KG1 (cell line): Measurements from ENCODE around the gene ADCY7.
"Not testable (repeated sequence)": the region's sequence is repeated elsewhere in the genome, so short reads cannot be mapped to it uniquely, and the experiment has no call there.

Source experiments
- DNase-seq: peaks from one replicate; lab custom pipeline; 2025; lab: John Stamatoyannopoulos, UW

ADCY7 gene

DNA sequence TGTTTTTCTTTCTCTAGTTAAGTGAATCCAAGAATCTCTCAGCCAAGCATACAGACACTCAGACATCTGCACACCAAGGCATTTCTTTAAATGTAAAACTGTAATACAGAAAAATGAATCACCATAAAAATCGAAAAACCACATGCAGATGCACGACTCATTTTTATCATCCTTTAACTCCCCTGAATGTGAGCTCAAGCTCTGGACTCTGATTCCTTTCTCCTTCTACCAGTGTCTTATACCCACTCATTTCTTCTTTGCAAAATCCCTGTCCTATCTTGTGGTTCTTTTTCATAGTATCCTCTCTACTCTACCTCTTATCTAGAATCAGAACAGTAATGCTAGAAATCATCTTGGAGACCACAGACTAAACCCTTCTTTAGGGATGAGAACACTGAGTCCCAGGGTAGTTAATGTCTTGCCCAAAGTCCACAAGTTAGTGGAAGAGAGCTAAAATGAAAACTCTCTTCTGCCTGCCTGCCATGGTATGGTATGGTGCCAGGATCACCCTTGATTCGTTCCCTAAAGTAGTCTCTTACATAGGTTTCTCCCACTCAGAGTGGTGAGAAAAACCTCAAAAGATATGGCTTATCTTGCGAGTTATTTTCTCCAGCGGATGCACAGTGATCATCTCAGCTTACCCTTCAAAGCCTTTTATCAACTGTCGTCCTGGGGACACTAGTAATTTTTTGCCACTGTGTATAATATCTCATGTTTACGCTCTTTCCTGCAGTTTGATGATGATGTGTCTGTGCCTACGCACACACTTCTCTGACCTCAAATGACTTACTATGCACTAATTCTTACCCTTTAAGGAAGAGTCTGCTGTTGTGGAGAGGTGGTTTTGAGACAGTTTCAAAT, 72.2 kb downstream of the ADCY7 start:
- no peak for DNase-seq

GRCh38 chr16:50340578-50340977, 74.2 kb downstream of the ADCY7 start:
- DNase-seq = no peak

DNA sequence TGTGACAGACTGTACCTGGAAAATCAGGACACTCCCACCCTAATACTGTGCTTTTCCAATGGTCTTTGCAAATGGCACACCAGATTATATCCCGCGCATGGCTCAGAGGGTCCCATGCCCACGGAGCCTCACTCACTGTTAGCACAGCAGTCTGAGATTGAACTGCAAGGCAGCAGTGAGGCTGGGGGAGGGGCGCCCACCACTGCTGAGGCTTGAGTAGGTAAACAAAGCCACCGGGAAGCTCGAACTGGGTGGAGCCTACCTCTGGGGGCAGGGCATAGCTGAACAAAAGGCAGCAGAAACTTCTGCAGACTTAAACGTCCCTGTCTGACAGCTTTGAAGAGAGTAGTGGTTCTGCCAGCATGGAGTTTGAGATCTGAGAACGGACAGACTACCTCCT, 77.2 kb downstream of the ADCY7 start:
- DNase-seq = not testable (repeated sequence)

- DNase-seq = not testable (repeated sequence)
Measured at GRCh38 chr16:50345210-50345609, 78.9 kb downstream of the ADCY7 start.

DNA sequence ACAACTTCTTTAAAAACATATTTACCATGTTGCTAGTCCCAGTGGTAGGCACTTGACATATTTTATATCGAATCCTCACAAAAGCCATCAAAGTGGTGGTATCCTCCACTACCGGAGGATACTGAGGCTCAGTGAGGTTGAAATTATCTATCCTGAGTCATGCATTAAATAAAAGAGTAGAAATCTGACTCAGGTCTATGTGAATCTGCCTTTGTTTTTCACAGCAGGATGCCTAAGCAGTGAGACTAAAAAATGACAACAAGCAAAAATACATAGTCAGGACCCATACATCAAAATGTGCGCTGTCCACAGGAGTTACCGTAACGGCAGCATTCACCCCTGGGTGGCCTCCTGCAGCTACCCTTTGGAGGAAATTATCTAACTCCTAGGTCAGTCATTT, 84.8 kb downstream of the ADCY7 start:
- DNase-seq = no peak

GRCh38 chr16:50351952-50352351, 85.6 kb downstream of the ADCY7 start:
- no peak for DNase-seq

DNA sequence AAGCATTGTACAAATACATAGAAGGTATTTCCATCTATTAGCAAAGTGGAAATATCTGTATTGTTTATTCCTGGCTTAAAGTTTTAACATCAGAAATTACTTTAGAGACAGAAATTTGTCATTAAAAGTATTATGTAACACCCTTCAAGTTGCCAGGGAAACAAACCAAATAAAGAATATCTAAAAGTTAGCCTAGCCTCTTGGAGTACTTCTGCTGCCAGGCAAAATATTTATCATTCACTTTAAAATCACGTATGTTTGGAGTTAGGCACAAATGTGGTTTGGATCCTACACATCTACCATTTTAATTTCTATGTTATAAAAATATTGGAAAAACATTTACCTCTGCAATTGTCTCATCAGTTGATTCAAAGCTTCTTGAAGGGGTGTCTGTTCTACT, 87.7 kb downstream of the ADCY7 start:
- DNase-seq = no peak

- no peak for DNase-seq
Measured at GRCh38 chr16:50354629-50355456, 88.5 kb downstream of the ADCY7 start.

DNA sequence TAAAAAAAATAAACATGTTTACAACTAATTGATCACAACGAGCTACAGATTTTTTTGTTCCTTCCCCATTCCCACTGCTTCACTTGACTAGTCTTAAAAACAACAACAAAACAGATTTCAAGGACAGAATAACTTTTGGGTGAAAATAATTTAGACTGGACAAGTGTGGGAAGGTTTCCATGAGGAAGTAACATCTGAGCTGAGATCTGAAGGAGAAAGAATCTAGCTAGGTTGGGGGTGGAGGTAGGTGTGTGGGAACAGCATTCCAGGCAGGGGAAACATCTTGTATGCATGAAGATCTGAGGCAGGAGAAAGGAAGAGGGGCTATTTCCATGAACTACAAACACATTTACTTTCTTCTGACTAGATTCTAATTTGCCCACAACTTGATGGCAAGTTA, 93.3 kb downstream of the ADCY7 start:
- no peak for DNase-seq

DNA sequence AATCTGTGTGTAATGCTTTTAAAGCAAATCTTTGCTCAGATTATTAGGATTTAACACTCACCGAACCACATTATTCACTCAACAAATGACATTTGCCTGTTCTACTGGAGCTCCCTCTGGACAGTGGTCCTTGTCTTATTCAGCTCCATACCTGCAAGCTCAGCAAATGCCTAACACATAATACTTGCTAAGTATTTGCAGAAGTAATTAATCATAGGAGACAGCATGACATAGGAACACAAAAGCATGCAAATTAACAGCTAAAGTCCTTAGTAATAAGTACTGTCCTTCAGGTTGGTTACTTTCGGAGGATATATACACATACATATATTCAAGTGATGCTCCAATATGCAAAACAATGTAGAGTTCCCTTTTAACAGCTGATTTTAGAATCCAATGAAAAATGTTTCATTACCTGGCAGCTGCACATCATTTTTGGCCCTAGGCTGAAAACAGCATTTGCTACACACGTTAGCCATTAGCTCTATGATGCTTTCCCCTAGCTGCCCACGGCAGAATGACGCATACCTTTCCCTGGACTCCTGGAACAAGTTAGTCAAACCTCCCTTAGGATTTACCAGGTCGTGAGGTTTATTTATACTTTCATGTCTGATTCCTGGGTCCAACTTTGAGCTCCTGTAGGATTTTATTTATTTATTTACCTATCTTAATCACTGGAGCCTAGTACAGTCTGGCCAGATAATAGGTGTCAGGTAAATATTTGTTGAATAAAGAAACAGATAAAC, 93.9 kb downstream of the ADCY7 start:
- DNase-seq = no peak

- no peak for DNase-seq
Measured at GRCh38 chr16:50360779-50361178, 94.4 kb downstream of the ADCY7 start.

GRCh38 chr16:50363656-50364055, 97.3 kb downstream of the ADCY7 start:
- no peak for DNase-seq

DNA sequence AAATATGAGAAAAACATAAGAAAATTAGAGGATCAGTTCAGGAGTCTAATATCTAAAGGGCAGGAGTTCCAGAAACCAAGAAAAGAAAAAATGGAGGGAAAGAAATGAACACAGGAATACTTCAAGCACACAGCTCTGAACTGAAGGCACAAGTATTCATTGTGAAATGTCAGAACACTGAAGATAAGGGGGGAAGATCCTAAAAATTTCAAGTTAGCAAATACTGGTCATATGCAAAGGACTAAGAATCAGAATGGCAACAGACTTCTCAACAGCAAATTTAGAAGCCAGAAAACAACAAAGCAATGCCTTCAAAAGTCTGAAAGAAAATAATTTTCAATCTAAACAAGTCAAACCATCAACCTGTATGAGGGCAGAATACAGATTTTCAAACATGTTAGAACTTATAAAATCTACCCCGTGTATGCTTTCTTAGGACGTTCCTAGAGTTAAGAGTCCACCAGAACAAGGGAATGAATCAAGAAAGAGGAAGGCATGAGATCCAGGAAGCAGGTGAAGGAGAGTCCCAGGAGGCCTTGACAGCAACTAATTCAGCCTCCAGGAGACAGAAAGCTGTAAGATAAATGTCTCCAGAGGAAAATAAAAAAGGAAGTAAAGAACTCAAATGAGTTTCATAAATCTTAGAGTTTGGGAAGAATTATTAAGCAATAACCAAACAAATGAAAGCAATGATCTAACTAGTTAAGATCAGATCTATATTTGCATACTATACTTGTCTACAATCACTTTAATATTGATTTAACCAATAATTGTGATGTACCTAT, 99.6 kb downstream of the ADCY7 start:
- no peak for DNase-seq
